ENCODE results near the gene RGS10.

DNA sequence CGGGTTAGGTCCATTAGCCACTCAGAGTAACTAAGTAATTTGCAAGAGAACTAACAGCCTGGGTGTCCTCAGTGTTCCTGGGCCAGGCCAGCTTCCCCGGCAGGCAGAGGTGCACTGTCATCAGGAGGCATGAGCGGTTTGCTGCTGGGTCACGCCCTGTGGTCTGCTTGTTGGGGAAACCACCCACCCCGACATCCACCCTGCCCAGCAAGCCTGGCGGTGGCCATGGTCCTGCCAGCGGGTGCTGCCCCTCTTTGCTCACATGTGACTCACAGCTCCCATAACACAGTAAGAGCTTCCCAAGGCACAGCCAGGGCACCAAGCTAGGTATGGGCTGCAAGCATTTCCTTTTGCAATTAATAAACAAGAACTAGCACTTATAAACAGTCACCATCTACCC lies 75.9 kb downstream of the RGS10 start:
- TF ChIP-seq, protein P1, sequence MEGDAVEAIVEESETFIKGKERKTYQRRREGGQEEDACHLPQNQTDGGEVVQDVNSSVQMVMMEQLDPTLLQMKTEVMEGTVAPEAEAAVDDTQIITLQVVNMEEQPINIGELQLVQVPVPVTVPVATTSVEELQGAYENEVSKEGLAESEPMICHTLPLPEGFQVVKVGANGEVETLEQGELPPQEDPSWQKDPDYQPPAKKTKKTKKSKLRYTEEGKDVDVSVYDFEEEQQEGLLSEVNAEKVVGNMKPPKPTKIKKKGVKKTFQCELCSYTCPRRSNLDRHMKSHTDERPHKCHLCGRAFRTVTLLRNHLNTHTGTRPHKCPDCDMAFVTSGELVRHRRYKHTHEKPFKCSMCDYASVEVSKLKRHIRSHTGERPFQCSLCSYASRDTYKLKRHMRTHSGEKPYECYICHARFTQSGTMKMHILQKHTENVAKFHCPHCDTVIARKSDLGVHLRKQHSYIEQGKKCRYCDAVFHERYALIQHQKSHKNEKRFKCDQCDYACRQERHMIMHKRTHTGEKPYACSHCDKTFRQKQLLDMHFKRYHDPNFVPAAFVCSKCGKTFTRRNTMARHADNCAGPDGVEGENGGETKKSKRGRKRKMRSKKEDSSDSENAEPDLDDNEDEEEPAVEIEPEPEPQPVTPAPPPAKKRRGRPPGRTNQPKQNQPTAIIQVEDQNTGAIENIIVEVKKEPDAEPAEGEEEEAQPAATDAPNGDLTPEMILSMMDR (IDR thresholded peaks at IDR 0.05) = no peak
- TF ChIP-seq POLR2AphosphoS5 (IDR thresholded peaks at IDR 0.05) = no peak
- no peak for TF ChIP-seq POLR2A (IDR thresholded peaks at IDR 0.05; ENCODE audit: low read depth)

Measured in esophagus muscularis mucosa (tissue), 3 donors.